ENCODE data around the gene AP2M1. TPM values are rescaled to one million over a fixed set of nuclear protein-coding genes. Genes with fewer than 3 reads are reported as not detected.

Gene AP2M1
- total and polyA plus RNA-seq, 2 of the 8 experiments (the other 6 are each of a cell fraction or from before 2014, with no cell fraction given) = 403 to 454 TPM

GRCh38 chr3:184223946-184224345 is 49.3 kb downstream of the AP2M1 start:
- no peak overlapping the region for H3K4me3 ChIP-seq (ENCODE audit: extremely low read depth in 1 of 4, insufficient read depth in 2 of 4, low read depth in 3 of 4, low read length in 4 of 4)
- ChIA-PET CTCF (ENCODE audit: partially characterized antibody) (interaction anchor here (0.7 to 10.3 kb wide), 3 partner anchors 16 to 242 kb away, joined by 3 to 183 read pairs (median 52); no protein-coding TSS in a partner anchor), POLR2A (ENCODE audit: partially characterized antibody) (interaction anchor here (1.4 kb wide), 1 partner anchor 29 kb away, joined by 3 read pairs; no protein-coding TSS in a partner anchor)
- H2BK12ac ChIP-seq (ENCODE audit: low read depth, low read length) = no peak overlapping the region
- no peak overlapping the region for H3K4ac ChIP-seq (replicated peaks; ENCODE audit: insufficient read length, low read depth, low read length)
- no peak overlapping the region for H3K14ac ChIP-seq (ENCODE audit: insufficient read length)
- no peak overlapping the region for H3K56ac ChIP-seq (replicated peaks; ENCODE audit: insufficient read length, low read depth, low read length)
- no peak overlapping the region for H4K91ac ChIP-seq (replicated peaks; ENCODE audit: insufficient read length, low read length)
- no peak overlapping the region for H4K8ac ChIP-seq (ENCODE audit: extremely low read depth, insufficient read depth, low read length)
- H2BK5ac ChIP-seq (ENCODE audit: low read depth, low read length) = no peak overlapping the region
- no peaks in the 10 kb centered on the region for H3K79me1 ChIP-seq (ENCODE audit: low read depth, low read length)
- no peak overlapping the region for H2BK20ac ChIP-seq (ENCODE audit: low read length)
- no peak overlapping the region for H4K5ac ChIP-seq (ENCODE audit: insufficient read length, low read depth, low read length)
- DNase-seq (ENCODE audit: low read depth in 1 of 2, low spot score in 2 of 2) = no peak
- H3K4me2 ChIP-seq (ENCODE audit: insufficient read depth in 1 of 2, low read depth in 2 of 2, low read length in 2 of 2) = no peak overlapping the region
- H3K36me3 ChIP-seq (ENCODE audit: control insufficient read depth in 2 of 4, insufficient read depth in 4 of 4, low read length in 3 of 4) = no peaks in the 10 kb centered on the region
- no peak overlapping the region for H2BK120ac ChIP-seq (replicated peaks; ENCODE audit: low read depth, low read length)
- no peak overlapping the region for H3K23ac ChIP-seq (ENCODE audit: insufficient read length)
- no peaks in the 10 kb centered on the region for H3K79me2 ChIP-seq (ENCODE audit: control insufficient read depth in 1 of 2, insufficient read depth in 2 of 2, low read length in 2 of 2)
- no peak overlapping the region for H3K27ac ChIP-seq (ENCODE audit: low read depth, low read length)
- FAIRE-seq = no peak
- peaks cover 2% of the 10 kb centered on the region; the same call in 1 of the 2 replicates for H3K23me2 ChIP-seq (ENCODE audit: low read depth, low read length)
- no peak overlapping the region for H3K18ac ChIP-seq (ENCODE audit: extremely low read depth, low read length)
- H2AFZ ChIP-seq (ENCODE audit: low read length) = no peak overlapping the region
- H4K20me1 ChIP-seq (replicated peaks in 1 of 2; ENCODE audit: control insufficient read depth in 1 of 2, insufficient read depth in 2 of 2, low read length in 2 of 2) = no peaks in the 10 kb centered on the region
- H3K4me1 ChIP-seq (replicated peaks in 1 of 4; ENCODE audit: control insufficient read depth in 3 of 4, insufficient read depth in 4 of 4, low read length in 3 of 4) = peaks cover 0 to 4% (median 2%) of the 10 kb centered on the region in 4 experiments; a peak in 3 of 7 replicates
- H2BK15ac ChIP-seq (ENCODE audit: low read length) = no peak overlapping the region
- peaks cover 6 to 13% (median 12%) of the 10 kb centered on the region in 4 experiments for H3K27me3 ChIP-seq (replicated peaks in 1 of 4; ENCODE audit: control insufficient read depth in 3 of 4, extremely low read depth in 1 of 4, insufficient read depth in 3 of 4, low read length in 3 of 4)
- 86% methylated on average over 3 of the region's 3 CpGs; no CpG with 5 or more reads in 1 of the 2 experiments for WGBS, 2 experiments (ENCODE audit: extremely low coverage in 1 of 2, insufficient coverage in 1 of 2, insufficient read length in 1 of 2, insufficient replicate concordance in 2 of 2, low coverage in 1 of 2, low lambda C conversion rate in 2 of 2, missing lambda C conversion rate in 1 of 2)
- H3K9me3 ChIP-seq (ENCODE audit: insufficient read depth in 2 of 2, low read depth in 1 of 2, low read length in 1 of 2) = no peaks in the 10 kb centered on the region
- H3K9ac ChIP-seq (replicated peaks in 1 of 4; ENCODE audit: extremely low read depth in 1 of 4, low read depth in 3 of 4, low read length in 3 of 4) = no peak overlapping the region
- no peak overlapping the region for H2AK5ac ChIP-seq (ENCODE audit: low read depth, low read length)
- TF ChIP-seq RBBP5 (IDR thresholded peaks at IDR 0.05; ENCODE audit: borderline replicate concordance, low read depth, low read length) = no peak
- TF ChIP-seq ASH2L (IDR thresholded peaks at IDR 0.05; ENCODE audit: low read length) = no peak
- TF ChIP-seq NRF1 (IDR thresholded peaks at IDR 0.05; ENCODE audit: low read depth, low read length) = no peak
- no peak for TF ChIP-seq JUND (IDR thresholded peaks at IDR 0.05; ENCODE audit: low read length)
- TF ChIP-seq USF2 (IDR thresholded peaks at IDR 0.05; ENCODE audit: low read length) = no peak
